GM23338 (cell line): Measurements from ENCODE around the gene B4GALT7. TPM values are rescaled to one million over a fixed set of nuclear protein-coding genes. Genes with fewer than 3 reads are reported as not detected.

ENCODE experiments used
- ATAC-seq: fragments of 200-7000 bp; cut with Tn5 transposase; 3 replicates; pipeline ENCODE4 v1.9.1; 2020
- DNase-seq: peaks from one replicate; pipeline ENCODE4 v3.0.0-alpha.2; 2015; ENCODE audit warnings: low spot score
- H2AFZ ChIP-seq: fragments of 200-600 bp; sonication (generic); 2 replicates; pipeline ENCODE4 v1.8.0; 2016; ENCODE audit warnings: antibody characterized with exemption, mild to moderate bottlenecking, moderate library complexity
- H3F3A ChIP-seq: fragments of 200-600 bp; sonication (generic); replicated peaks from 2 replicates; pipeline ENCODE4 v1.8.0; 2017; ENCODE audit warnings: antibody characterized with exemption, mixed run types, low read depth
- H3K27ac ChIP-seq: fragments of 200-600 bp; sonication (generic); 2 replicates; pipeline ENCODE4 v1.6.1; 2016; ENCODE audit warnings: low read depth
- H3K27me3 ChIP-seq: fragments of 200-600 bp; sonication (generic); 2 replicates; pipeline ENCODE4 v1.8.0; 2016; ENCODE audit warnings: mild to moderate bottlenecking, mixed run types, moderate library complexity; ENCODE audit not compliant: insufficient read depth
- H3K36me3 ChIP-seq: fragments of 200-600 bp; sonication (generic); 2 replicates; pipeline ENCODE4 v1.8.0; 2016; ENCODE audit warnings: mild to moderate bottlenecking; ENCODE audit not compliant: insufficient read depth
- H3K4me1 ChIP-seq: fragments of 200-600 bp; sonication (generic); 2 replicates; pipeline ENCODE4 v1.8.0; 2016; ENCODE audit warnings: mild to moderate bottlenecking, moderate library complexity; ENCODE audit not compliant: insufficient read depth
- H3K4me2 ChIP-seq: fragments of 200-600 bp; sonication (generic); 2 replicates; pipeline ENCODE4 v1.7.1; 2017; ENCODE audit warnings: mixed run types
- H3K4me3 ChIP-seq: fragments of 200-600 bp; sonication (generic); 2 replicates; pipeline ENCODE4 v1.6.1; 2016; ENCODE audit warnings: mixed run types
- H3K79me2 ChIP-seq: fragments of 200-600 bp; sonication (generic); replicated peaks from 2 replicates; pipeline ENCODE4 v1.8.0; 2017; ENCODE audit warnings: mild to moderate bottlenecking; ENCODE audit not compliant: insufficient read depth
- H3K9me2 ChIP-seq: fragments of 200-600 bp; sonication (generic); 2 replicates; pipeline ENCODE4 v1.8.0; 2017; ENCODE audit not compliant: insufficient read depth
- H4K20me1 ChIP-seq: fragments of 200-600 bp; sonication (generic); replicated peaks from 2 replicates; pipeline ENCODE4 v1.8.0; 2017; ENCODE audit warnings: mild to moderate bottlenecking; ENCODE audit not compliant: insufficient read depth
- H3K27ac Mint-ChIP-seq: 2 replicates; pipeline ENCODE4 v1.8.0; 2020; ENCODE audit warnings: inconsistent platforms, mild to moderate bottlenecking, moderate library complexity, mixed read lengths
- H3K27me3 Mint-ChIP-seq: 3 replicates; pipeline ENCODE4 v1.8.0; 2022; ENCODE audit warnings: low read depth, mild to moderate bottlenecking, moderate library complexity, mixed read lengths, inconsistent platforms; ENCODE audit not compliant: insufficient read depth, poor library complexity
- H3K36me3 Mint-ChIP-seq: 3 replicates; pipeline ENCODE4 v1.8.0; 2021; ENCODE audit warnings: low read depth, mild to moderate bottlenecking, inconsistent platforms, moderate library complexity, mixed read lengths
- H3K4me1 Mint-ChIP-seq: 3 replicates; pipeline ENCODE4 v1.8.0; 2020; ENCODE audit warnings: mild to moderate bottlenecking, inconsistent platforms, mixed read lengths
- H3K4me3 Mint-ChIP-seq: 3 replicates; pipeline ENCODE4 v1.8.0; 2021; ENCODE audit warnings: moderate library complexity, mild to moderate bottlenecking, inconsistent platforms, mixed read lengths
- H3K9me3 Mint-ChIP-seq: 3 replicates; pipeline ENCODE4 v1.8.0; 2020; ENCODE audit warnings: moderate library complexity, mild to moderate bottlenecking, inconsistent platforms, mixed read lengths
- CREB1 ChIP-seq: fragments of 250-450 bp; sonication (Bioruptor Pico); IDR thresholded peaks from 2 replicates; pipeline ENCODE4 v1.5.0; 2020; ENCODE audit warnings: low read depth, mild to moderate bottlenecking, moderate library complexity
- EZH2 ChIP-seq: fragments of 200-600 bp; sonication (generic); IDR thresholded peaks from one replicate; pipeline ENCODE4 v1.8.0; 2017; ENCODE audit warnings: antibody characterized with exemption, mild to moderate bottlenecking, low read depth; ENCODE audit not compliant: unreplicated experiment
- EZH2phosphoT487 ChIP-seq: fragments of 200-600 bp; sonication (generic); IDR thresholded peaks from one replicate; pipeline ENCODE4 v1.8.1; 2018; ENCODE audit warnings: antibody characterized with exemption; ENCODE audit not compliant: unreplicated experiment
- JUNB ChIP-seq: IDR thresholded peaks from one replicate; pipeline ENCODE4 v1.6.1; 2016; ENCODE audit warnings: antibody characterized with exemption; ENCODE audit not compliant: unreplicated experiment
- STAT1 ChIP-seq: IDR thresholded peaks from one replicate; pipeline ENCODE4 v1.6.1; 2016; ENCODE audit warnings: antibody characterized with exemption; ENCODE audit not compliant: unreplicated experiment
- ZNF114 ChIP-seq: fragments of 250-450 bp; sonication (Bioruptor Pico); IDR thresholded peaks from 2 replicates; pipeline ENCODE4 v1.5.0; 2020; ENCODE audit warnings: mild to moderate bottlenecking, moderate library complexity
- ZNF331 ChIP-seq: fragments of 250-450 bp; sonication (Bioruptor Pico); IDR thresholded peaks from 2 replicates; pipeline ENCODE4 v1.5.0; 2020; ENCODE audit warnings: low read depth, mild to moderate bottlenecking, moderate library complexity
- ZNF462 ChIP-seq: fragments of 250-450 bp; sonication (Bioruptor Pico); IDR thresholded peaks from 2 replicates; pipeline ENCODE4 v1.5.0; 2020; ENCODE audit warnings: mild to moderate bottlenecking, moderate library complexity
- polyA plus RNA-seq: library from polyadenylated mRNA; unstranded; fragments of >200 nt; fragmentation: Nextera tagmentation; extraction: Ambion mirVana; gene quantifications from 2 replicates; pipeline ENCODE4 v1.2.1, GENCODE V29; 2016
- total RNA-seq: library from RNA; depleted of rRNA; stranded (reverse); fragments of >200 nt; shearing (Covaris generic); gene quantifications from 2 replicates; pipeline ENCODE4 v1.2.3, GENCODE V29; 2014
- TF ChIP-seq, protein P1 (sequence below), 2 experiments: fragments of 200-600 bp in 1 of 2; sonication (generic) in 1 of 2; conservative IDR thresholded peaks; 2 replicates each; pipeline versions ENCODE4 v1.5.1 to v1.6.1; 2016 to 2017; ENCODE audit warnings: antibody characterized with exemption in 2 of 2, low read depth in 2 of 2, mild to moderate bottlenecking in 2 of 2, moderate library complexity in 1 of 2
- TF ChIP-seq, protein P2 (sequence below): IDR thresholded peaks from one replicate; pipeline ENCODE4 v1.6.1; 2018; ENCODE audit warnings: antibody characterized with exemption; ENCODE audit not compliant: unreplicated experiment

B4GALT7 gene
- total and polyA plus RNA-seq, 2 experiments from 2014 or later = 10.0 to 23.3 TPM

GRCh38 chr5:177600508-177601018 lies 631 bp downstream of the B4GALT7 start (continued):
- TF ChIP-seq ZNF462 (CRISPR knock-in tag) = no peak
- TF ChIP-seq EZH2 = no peak
- no peak for TF ChIP-seq JUNB

DNA sequence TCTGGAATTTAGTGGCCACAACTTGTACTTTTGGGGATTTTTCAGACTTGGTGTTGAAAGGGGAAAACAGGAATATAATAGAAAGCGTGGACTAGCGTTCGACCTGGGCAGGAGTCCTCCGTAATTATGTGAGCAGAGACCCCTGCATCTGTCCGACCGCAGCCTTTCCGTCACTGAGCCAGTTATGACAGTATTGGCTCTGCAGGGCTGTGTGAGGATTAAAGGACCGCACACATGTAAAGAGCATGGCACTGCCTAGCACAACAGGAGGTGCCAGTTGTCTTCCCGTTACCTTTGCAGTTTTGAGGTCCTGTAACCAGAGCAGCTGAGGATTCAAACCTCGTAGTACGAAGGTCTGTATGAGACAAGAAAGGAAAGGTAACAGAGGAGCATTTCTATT lies 1.2 kb downstream of the B4GALT7 start:
- H3F3A ChIP-seq = peaks cover 19% of the 10 kb centered on the region; the same call in 1 of the 2 replicates
- H3K79me2 ChIP-seq = peaks cover 5% of the 10 kb centered on the region; the same call in 1 of the 2 replicates
- TF ChIP-seq, protein P1, sequence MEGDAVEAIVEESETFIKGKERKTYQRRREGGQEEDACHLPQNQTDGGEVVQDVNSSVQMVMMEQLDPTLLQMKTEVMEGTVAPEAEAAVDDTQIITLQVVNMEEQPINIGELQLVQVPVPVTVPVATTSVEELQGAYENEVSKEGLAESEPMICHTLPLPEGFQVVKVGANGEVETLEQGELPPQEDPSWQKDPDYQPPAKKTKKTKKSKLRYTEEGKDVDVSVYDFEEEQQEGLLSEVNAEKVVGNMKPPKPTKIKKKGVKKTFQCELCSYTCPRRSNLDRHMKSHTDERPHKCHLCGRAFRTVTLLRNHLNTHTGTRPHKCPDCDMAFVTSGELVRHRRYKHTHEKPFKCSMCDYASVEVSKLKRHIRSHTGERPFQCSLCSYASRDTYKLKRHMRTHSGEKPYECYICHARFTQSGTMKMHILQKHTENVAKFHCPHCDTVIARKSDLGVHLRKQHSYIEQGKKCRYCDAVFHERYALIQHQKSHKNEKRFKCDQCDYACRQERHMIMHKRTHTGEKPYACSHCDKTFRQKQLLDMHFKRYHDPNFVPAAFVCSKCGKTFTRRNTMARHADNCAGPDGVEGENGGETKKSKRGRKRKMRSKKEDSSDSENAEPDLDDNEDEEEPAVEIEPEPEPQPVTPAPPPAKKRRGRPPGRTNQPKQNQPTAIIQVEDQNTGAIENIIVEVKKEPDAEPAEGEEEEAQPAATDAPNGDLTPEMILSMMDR (conservative IDR thresholded peaks at IDR 0.05; ENCODE audit: low read depth in 2 of 2) = no peak
- TF ChIP-seq, protein P2, sequence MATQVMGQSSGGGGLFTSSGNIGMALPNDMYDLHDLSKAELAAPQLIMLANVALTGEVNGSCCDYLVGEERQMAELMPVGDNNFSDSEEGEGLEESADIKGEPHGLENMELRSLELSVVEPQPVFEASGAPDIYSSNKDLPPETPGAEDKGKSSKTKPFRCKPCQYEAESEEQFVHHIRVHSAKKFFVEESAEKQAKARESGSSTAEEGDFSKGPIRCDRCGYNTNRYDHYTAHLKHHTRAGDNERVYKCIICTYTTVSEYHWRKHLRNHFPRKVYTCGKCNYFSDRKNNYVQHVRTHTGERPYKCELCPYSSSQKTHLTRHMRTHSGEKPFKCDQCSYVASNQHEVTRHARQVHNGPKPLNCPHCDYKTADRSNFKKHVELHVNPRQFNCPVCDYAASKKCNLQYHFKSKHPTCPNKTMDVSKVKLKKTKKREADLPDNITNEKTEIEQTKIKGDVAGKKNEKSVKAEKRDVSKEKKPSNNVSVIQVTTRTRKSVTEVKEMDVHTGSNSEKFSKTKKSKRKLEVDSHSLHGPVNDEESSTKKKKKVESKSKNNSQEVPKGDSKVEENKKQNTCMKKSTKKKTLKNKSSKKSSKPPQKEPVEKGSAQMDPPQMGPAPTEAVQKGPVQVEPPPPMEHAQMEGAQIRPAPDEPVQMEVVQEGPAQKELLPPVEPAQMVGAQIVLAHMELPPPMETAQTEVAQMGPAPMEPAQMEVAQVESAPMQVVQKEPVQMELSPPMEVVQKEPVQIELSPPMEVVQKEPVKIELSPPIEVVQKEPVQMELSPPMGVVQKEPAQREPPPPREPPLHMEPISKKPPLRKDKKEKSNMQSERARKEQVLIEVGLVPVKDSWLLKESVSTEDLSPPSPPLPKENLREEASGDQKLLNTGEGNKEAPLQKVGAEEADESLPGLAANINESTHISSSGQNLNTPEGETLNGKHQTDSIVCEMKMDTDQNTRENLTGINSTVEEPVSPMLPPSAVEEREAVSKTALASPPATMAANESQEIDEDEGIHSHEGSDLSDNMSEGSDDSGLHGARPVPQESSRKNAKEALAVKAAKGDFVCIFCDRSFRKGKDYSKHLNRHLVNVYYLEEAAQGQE = no peak
- TF ChIP-seq ZNF331 (CRISPR knock-in tag) (no peak), EZH2 (no peak), EZH2phosphoT487 (no peak), CREB1 (CRISPR knock-in tag) (no peak), STAT1 (no peak), ZNF114 (no peak), JUNB (no peak)
- peaks cover 6% of the 10 kb centered on the region; the same call in 1 of the 2 replicates for H4K20me1 ChIP-seq
- H3K4me3 Mint-ChIP-seq = peak overlapping the region; percentile 91
- H3K9me3 Mint-ChIP-seq = no peaks in the 10 kb centered on the region; the same call in 2 of the 3 replicates
- no peak overlapping the region for H3K27ac ChIP-seq
- no peak overlapping the region for H2AFZ ChIP-seq
- H3K27me3 Mint-ChIP-seq = peaks cover 14% of the 10 kb centered on the region
- H3K4me3 ChIP-seq = peak overlapping the region; percentile 94
- DNase-seq (no peak), ATAC-seq (no peak)
- H3K9me2 ChIP-seq = no peaks in the 10 kb centered on the region
- H3K27me3 ChIP-seq = peaks cover 7% of the 10 kb centered on the region; the same call in 1 of the 2 replicates
- no peak overlapping the region for H3K27ac Mint-ChIP-seq
- H3K36me3 Mint-ChIP-seq = peaks cover 10% of the 10 kb centered on the region
- H3K4me1 ChIP-seq = peaks cover 4% of the 10 kb centered on the region; the same call in 1 of the 2 replicates
- H3K4me2 ChIP-seq = peak overlapping the region; percentile 99
- H3K36me3 ChIP-seq = 0 out of 2 replicates have a peak, but pooled peaks cover 2% of the 10 kb centered on the region
- peaks cover 10% of the 10 kb centered on the region; the same call in 2 of the 3 replicates for H3K4me1 Mint-ChIP-seq
